CD4-positive, alpha-beta T cell treated with Interleukin-6 at 100 ng/mL for 8 hours (primary cell): ENCODE measurements around the gene ALKBH3.

Source experiments
- DNase-seq: peaks from one replicate; pipeline ENCODE4 v3.0.0-alpha.2; 2020; ENCODE audit warnings: mixed read lengths, low spot score

ALKBH3 gene

GRCh38 chr11:43895601-43896000, 15.0 kb downstream of the ALKBH3 start:
- no peak for DNase-seq

DNA sequence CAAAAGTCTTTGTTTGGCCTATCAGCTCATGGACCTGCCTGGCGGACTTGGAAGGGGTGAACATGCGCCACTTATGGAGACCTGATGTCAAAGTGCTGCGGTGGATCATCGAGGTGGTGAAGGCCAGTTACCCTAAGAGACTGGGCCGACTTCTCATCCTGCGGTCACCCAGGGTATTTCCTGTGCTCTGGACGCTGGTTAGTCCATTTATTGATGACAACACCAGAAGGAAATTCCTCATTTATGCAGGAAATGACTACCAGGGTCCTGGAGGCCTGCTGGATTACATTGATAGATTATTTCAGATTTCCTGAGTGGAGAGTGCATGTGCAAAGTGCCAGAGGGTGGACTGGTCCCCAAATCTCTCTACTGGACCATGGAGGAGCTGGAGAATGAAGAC, 17.9 kb downstream of the ALKBH3 start:
- no peak for DNase-seq

DNA sequence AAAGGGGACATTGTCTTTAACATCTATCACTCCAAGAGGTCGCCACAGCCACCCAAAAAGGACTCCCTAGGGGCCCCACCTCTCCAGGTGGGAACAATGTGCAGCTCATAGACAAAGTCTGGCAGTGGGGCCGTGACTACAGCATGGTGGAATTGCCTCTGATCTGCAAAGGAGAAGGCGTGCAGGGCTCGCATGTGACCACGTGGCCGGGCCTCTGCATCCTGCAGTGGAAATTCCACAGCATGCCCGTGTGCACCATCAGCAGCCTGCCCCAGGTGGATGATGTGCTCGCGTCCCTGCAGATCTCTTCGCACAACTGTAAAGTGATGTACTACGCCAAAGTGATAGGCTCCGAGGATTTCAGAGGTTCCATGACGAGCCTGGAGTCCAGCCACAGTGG, 18.5 kb downstream of the ALKBH3 start:
- DNase-seq: no peak

DNA sequence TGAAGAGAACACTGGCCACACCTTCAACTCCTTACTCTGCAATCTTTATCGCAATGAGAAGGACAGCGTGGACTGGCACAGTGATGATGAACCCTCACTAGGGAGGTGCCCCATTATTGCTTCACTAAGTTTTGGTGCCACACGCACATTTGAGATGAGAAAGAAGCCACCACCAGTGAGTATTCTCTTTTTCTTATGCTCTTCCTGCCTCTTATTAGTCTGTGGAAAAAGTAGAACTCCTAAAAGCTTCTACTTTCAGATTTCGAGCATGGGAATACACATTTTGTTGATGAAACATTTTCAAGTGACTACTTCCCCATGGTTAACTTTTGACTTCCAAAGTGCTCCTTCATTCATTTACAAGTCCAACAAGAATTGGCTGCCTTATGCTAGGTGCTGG, 20.9 kb downstream of the ALKBH3 start:
- DNase-seq: no peak

GRCh38 chr11:43903078-43903477, 22.4 kb downstream of the ALKBH3 start:
- DNase-seq: no peak

DNA sequence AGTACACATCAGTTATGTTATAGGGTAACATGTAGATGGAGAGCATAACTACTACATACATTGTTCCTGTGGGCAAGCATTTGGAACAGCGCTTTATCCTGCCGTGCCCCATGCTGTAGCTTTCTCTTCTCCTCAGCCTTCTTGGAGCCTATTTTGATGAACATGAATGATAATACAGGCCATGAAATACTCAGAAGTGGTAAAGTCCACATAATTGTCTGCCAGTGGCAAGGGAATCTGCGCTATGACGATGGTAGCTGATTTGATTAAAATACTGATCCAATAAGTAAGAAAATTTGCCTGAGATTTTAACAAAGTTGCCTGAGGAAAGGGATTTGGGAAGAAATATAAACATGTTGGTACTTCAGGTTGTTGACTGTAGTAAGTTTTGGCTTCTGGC, 23.3 kb downstream of the ALKBH3 start:
- no peak for DNase-seq

GRCh38 chr11:43904742-43905535, 24.3 kb downstream of the ALKBH3 start:
- DNase-seq: no peak

GRCh38 chr11:43905813-43906241, 25.2 kb downstream of the ALKBH3 start:
- DNase-seq: no peak

- DNase-seq: no peak
These were observed 26.7 kb downstream of the ALKBH3 start for GRCh38 chr11:43907028-43907975.

DNA sequence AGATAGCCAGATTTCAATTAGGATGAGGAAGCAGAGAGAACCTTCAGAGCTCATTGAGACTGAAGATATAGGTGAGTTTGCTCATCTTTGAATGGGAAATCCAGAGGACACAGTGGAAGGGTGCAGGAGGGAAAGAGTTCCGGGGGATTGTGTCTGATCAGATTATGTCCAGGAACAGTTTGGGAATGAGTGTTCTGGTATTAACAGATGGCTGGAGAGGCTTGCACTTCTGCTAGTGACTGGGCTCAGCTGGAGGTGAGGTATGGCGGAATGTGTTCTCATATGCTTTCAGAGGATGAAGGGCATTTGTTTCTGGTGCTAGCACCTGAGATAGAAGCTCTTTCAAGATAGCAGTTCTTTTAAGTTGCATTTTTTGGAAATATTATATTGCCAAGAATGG, 27.6 kb downstream of the ALKBH3 start:
- no peak for DNase-seq

DNA sequence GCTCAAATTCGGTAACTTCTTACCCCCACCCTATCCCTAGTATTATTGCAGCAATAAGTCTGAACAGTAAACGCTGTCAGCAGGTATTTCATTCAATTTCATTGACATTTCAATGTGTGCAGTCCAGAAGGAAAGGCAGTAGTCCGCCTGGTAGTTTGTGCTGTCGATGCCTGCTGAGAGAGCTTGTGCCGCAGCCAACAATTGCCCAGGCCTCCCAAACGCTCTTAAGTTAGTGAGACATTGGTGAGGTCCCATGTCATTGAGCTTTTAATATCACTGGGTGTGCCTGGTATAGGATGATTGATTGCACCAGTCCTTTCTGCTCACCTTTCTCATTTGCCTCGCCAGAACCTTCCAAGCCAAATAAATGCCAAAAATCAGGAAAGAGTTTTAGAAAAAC, 28.1 kb downstream of the ALKBH3 start:
- no peak for DNase-seq

DNA sequence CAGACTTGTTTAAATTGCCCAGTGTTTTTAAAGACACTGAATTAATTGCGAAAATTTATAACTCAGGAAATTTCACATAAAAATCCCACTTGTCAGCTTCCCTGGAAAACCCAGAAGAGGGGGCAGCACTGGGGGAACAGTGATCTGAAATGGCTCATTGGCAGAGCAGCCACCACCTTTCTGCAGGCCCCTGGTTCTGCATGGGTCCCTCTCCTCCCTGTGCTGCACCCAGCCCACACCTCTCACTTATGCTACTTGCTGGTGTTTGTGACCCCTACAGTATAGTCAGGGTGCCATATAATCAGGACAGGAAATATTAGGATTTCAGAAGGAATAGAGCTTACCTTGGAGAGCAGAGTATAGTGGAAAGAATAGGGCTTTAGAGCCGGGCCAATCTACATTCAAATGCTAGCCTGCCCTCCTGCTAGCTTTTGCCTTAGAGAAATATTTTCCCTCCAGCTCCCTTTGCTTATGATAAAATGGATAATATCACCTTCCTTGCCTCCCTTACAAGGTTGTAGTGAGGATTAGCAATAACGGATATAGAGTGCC, 33.3 kb downstream of the ALKBH3 start:
- no peak for DNase-seq

DNA sequence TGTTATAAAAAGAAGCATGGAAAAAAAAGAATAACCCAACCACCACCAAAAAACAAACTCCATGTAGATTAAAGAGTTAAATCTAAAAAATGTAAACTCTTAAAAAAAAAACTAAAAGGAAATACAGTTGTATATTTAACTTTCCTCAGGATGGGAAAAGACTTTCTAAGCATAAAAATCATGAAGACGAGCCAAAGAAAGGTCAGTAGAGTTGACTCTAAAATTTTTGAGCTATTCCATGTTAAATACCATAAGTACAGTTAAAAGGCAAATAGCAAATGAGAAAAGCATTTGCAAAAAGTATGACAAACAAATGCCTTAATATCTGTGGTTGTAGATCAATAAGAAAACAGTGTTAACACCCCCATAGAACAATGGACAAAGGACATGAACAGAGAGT, 33.8 kb downstream of the ALKBH3 start:
- no peak for DNase-seq

DNA sequence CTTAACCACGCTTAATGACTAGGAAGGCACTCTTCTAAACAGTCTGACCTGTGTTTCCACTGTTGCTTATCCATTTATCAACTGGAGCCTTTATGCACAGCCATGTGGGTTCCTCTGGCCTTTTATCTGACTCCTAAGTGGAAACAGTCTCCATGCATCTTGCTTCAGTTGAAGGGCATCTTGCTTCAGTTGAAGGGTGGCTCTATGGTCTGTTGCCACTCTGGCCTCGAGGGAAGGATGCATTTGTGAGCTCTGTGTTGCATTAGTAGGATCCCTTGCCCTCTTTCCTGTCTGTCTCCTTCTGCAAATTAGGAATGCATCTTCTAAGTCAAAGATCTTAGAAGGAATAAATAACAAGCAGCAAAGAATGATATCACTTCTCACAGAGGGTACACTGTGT, 36.0 kb downstream of the ALKBH3 start:
- no peak for DNase-seq

- DNase-seq: no peak
These were observed 37.2 kb downstream of the ALKBH3 start for GRCh38 chr11:43917851-43918250.

- no peak for DNase-seq
These were observed 38.0 kb downstream of the ALKBH3 start for GRCh38 chr11:43918662-43919061.

DNA sequence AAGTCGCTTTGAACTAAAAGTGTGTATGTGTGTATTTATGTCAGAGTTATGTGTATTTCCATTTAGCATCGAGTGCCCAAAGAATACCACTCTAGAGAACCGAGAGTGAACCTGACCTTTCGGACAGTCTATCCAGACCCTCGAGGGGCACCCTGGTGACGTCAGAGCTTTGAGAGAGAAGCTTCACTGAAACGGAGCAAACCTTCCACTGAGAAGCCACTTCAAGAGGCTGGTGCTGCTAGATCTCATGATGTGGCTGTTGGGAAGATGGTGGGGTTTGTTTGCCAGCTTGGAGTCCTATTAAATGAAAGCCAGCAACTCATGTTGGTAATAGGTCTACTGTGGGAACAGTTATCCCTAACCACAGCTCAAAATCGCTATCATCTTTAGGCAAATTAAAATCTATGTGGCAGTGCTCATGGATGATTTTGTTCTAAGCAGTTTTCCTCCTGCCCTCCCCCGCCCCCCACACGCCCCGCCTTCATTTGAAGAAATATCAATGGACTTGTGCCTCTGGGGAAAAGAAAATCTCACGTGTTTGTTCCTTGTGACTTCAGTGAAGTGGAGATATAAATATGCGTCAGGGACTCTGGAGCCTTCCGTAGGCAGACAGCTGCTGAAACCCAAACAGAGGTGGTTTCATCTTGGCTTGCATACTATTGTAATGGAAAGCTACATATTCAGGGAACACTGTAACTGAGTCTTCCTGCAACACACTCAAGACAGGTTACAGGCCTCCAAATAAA, 39.4 kb downstream of the ALKBH3 start:
- no peak for DNase-seq

GRCh38 chr11:43920598-43921419, 40.2 kb downstream of the ALKBH3 start:
- DNase-seq: no peak

DNA sequence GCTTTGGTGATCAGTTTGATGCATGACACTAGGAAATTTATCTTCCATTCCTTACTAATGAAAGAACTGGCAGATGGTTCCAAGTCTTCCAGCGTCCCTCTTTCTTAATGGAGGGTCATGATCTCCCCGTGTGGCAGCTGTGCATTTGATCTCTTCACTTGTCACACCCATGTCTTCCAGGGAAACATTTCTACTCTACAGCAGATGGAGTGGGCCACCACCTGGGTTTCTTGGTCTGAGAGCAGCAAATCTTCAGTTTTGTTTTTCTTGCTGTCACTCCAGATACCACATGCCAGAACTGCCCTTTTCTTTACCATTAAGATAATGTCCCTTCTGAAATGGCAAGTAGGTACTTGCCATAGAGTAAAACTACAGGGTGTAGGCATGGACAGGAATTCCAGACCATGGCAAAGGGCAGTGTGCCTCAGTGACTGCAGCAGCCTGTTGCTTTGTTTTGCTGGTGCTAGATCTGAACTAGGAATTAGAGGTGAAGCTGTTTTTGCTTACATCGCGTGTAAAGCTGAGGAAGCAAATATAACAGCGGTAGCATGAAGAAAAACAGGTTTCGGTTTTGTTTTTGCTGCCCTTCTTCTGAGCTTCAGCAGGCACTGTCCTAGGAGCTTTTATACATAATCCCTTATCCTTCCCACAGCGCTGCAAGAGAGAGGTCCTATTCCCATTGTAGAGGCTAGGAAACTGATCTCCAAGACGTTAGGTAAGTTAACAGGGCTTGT, 41.1 kb downstream of the ALKBH3 start:
- no peak for DNase-seq

DNA sequence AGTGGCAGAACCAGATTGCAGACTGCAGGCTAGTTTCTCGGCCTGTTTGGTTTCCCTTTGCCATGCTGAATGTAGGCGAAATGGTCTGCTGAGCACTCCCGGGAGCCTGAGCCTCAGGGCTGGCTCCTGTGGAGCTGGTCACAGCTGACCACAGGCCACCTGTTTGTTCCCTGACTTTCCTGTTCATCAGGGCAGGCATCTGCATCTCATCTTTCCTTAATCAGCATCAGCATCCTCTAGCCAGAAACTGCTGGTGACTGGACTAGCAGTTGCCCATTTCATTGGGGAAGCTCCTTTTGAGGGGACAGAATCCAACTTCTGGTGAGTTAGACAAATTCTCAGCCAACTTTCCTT, 41.6 kb downstream of the ALKBH3 start:
- no peak for DNase-seq
